ACHN (cell line): ENCODE results near the gene JPH3.

Source experiments
- DNase-seq: peaks from one replicate; pipeline ENCODE4 v3.0.0-alpha.2; 2015
- in situ Hi-C: cut with HindIII; loops from 2 replicates; pipeline ENCODE4 v1.10.0; 2017; ENCODE audit warnings: low sequenced_read_pairs, low pct_ligation_motif_present, low pct_unique_long_range_greater_than_20kb

JPH3 gene

GRCh38 chr16:87616556-87616955, 14.2 kb downstream of the JPH3 start:
- DNase-seq = no peak
- in situ Hi-C loops = loop anchor here (10.0 kb wide), 1 partner anchor 48 kb away; no protein-coding TSS in a partner anchor

GRCh38 chr16:87618216-87618615, 15.9 kb downstream of the JPH3 start:
- in situ Hi-C loops = loop anchor here (10.0 kb wide), 1 partner anchor 47 kb away; no protein-coding TSS in a partner anchor
- no peak for DNase-seq

DNA sequence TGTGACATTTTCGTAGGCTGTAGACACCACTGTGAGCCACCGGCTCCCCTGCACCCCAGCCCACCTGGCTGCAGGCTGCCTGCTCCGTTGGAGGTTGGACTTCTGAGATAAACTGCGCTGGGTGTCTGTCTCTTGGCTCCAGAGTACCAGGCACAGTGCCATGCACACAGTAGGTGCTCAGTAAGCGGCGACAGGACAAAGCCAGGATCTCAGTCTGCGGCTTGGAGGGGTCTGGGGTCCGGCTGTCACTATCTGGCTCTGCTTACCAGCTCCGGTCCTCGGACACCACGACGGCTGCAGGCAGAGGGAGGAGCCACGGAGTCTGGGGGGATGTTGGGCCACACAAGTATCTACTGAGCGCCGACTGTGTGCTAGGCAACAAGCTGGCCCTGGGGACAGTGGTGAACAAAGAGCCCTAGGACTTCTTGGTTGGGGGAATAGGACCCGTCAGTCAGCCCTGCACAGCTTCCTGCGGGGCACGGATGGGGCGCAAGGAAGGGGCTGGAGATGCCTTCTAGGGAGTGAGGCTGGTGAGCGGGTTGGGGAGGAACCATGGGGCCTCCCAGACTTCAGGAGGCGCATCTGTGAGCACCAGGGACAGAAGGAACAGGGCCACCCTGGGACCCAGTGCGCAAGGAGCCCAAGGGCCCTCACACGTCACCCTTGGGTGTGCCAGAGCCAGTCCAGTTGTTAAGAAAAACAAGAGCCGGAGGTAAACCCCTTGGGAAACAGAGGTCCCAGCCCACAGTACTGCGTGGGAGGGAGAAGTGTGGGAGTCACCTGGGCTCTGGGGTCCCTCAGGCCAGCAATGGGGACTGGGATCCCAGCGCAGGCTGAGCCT, 17.3 kb downstream of the JPH3 start:
- DNase-seq = no peak
- in situ Hi-C loops = loop anchor here (10.0 kb wide), 1 partner anchor 45 kb away; no protein-coding TSS in a partner anchor

- DNase-seq = no peak
- in situ Hi-C loops = no loop called here
Measured at GRCh38 chr16:87620201-87620495, 17.8 kb downstream of the JPH3 start.

GRCh38 chr16:87621550-87621829, 19.2 kb downstream of the JPH3 start:
- in situ Hi-C loops = no loop called here
- DNase-seq = no peak

GRCh38 chr16:87621976-87622713, 19.8 kb downstream of the JPH3 start:
- no peak for DNase-seq
- in situ Hi-C loops = no loop called here

DNA sequence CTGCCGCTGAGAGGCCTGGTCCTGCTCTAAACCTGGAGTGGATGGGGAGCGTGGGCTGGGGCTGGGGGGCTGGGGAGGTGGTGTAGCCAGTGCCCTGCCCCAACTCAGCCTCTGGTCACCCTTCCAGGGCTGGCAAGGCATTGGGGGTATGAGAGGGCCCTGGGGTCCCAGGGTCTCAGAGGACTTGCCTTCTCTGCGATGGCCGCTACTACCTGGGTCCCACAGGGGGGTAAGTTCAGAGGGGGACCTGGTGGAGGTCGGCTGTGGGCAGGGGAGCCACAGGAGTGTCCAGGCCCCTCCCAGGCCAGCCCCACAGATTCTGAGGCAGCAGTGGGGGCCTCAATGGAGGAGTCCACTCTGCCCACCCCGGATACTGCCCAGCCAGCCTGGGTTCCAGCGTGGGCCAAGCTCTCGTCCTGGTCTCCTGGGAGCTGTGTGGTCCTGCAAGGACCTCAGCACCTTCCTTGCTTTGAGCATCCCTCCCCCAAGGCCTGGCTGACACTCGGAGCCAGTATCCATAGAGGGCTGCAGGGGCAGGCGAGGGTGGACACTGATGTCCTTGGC, 20.5 kb downstream of the JPH3 start:
- in situ Hi-C loops = no loop called here
- no peak for DNase-seq

- in situ Hi-C loops = no loop called here
- DNase-seq = no peak
Measured at GRCh38 chr16:87625241-87625797, 23.0 kb downstream of the JPH3 start.

GRCh38 chr16:87626401-87626800, 24.1 kb downstream of the JPH3 start:
- in situ Hi-C loops = no loop called here
- DNase-seq = no peak

GRCh38 chr16:87626905-87627304, 24.6 kb downstream of the JPH3 start:
- DNase-seq = no peak
- in situ Hi-C loops = no loop called here

DNA sequence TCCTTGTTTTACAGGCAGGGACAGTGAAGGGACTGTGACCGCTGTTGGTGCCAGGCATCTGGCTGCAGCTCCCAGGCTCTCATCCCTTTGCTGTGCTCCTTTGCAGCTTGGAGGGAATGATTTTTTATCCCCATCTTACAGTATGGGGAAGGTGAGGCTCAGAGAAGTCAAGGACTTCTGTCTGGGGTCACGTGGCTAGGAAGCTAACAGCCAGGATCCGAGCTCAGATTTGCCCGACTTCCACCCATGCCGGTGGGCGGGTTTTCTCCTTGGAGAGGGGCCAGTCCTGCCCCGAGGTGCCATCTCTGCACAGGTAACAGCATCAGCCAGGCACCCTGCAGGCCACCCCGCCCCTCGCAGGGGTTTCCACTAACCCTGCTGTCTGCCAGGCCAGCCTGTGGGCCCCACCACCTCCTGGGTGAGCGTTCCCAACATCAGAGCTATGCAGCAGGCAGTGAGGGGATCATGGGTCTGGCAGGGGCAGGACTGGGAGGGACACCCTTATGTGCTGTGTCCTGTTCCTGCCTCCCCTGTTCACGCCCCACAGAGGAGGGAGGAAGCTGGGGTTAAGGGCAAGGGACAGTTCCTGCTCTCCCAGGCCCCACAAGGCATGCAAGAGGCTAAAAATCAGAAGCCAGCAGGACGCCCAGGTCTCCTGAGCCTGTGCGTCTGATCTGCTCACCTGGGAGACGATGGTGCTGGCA, 25.4 kb downstream of the JPH3 start:
- no peak for DNase-seq
- in situ Hi-C loops = no loop called here

DNA sequence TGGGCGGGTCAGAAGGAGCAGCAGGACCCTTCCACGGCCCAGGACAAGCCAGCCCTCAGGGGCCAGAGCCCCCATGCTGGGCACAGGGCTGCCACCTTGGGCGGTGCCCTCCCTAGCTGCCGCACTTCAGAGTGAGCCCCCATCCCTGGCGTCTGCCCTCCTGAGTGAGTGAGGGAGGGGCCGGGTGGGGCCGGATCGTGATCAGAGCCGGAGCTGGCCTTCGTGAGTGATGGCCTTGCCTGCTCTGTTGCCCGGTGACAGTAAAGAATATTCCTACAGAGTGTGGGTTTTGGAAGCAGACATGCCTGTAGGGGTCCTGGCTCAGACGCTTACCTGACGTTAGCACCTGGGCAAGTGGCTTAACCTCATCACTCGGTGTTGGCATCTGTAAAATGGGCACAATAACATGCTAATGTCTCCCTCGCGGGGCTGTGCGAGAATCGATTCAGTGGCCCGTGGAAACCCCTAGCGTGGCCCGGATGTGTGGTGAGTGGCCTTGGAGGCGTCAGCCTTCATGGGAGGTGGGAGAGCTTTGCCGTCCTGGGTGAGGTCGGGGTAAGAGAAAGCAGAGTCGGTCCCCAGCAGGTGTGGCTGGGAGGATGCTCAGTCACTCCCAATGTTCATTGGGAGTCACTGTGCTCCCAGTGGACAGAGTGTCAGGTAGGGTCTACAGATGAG, 26.1 kb downstream of the JPH3 start:
- no peak for DNase-seq
- in situ Hi-C loops = no loop called here

DNA sequence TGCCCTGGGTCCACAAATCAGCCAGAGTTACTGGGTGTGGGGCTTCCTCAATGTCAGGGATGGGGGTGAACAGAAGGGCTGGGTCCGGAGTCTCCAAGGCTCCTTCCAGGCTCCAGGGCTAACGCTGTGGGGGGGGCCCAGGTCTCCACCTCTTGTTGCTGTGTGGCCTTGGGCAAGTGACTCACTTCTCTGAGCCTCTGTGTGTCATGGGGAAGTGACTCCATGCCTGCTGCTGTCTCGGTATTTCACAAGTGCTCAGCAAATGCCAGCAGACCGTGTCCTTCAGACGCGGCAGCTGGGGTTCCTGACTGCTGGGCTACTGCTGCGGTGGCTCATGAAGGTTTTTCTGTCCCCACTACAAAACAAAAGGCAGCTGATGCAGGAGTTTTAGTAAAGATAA, 26.6 kb downstream of the JPH3 start:
- DNase-seq = peak; percentile 73
- in situ Hi-C loops = no loop called here

DNA sequence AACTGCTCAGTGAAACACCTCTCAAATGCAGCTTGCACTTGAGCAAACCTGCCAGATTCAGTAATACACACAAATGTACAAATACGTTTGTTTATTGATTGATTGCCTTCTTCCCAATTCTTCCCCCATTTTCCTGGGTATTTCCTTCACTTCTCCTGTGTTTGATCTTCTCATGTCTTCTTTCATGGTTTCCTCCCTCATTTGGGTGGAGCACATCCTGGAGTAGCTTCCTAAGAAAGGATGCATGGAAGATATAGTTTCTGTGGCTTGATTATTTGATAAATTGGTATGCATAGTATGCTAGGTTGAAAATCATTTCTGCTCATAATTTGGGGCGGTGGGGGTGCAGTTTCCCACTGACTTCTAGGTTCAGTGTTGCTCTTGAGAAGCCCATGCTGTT, 28.8 kb downstream of the JPH3 start:
- in situ Hi-C loops = no loop called here

DNA sequence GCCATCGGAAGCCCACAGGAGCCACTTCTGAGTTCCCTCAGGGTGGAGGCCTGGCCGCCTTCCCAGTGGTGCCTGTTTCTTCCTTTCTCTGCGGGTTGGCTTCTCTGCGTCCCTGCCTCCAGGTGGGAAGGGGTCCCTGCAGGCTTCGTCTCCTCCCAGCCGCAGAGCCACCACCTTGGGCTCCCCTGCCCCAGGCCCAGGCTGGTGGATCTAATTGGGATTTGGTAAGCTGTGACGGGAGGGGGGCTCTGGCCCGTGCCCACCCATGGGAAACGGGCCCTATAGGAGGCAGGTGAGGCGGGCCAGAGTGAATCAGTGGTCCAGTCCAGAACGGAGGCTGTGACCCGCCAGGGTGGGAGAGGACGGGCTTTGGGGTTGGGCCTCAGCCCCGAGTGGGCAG, 32.1 kb downstream of the JPH3 start:
- DNase-seq = no peak
- in situ Hi-C loops = no loop called here

More for the DNA sequence above, 28.8 kb downstream of the JPH3 start:
- no peak for DNase-seq

DNA sequence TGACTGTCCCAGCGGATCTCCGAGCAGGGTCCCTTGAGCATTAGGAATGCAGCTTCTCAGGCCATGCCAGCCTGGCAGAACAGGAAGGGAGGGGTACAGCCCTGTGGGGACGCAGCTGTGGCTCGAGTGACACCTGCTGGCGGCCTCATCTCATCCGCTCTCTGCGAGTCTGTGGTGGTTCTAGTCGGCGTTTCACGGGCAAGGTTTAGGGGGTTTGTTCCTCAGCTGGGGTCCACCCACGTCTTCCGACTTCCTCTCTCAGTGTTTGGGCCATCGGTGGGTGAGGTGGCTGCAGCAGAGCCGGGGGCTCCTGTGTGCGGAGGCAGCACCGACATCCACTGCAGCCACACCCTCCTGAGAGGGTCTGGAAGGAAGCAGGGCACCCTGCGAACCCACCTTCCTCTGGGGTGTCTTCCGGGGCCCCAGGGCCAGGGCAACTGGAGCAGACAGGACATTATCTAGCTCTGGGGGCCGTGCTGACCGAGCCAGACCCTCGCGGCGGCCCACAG, 33.3 kb downstream of the JPH3 start:
- in situ Hi-C loops = no loop called here
- DNase-seq = peak; percentile 71

DNA sequence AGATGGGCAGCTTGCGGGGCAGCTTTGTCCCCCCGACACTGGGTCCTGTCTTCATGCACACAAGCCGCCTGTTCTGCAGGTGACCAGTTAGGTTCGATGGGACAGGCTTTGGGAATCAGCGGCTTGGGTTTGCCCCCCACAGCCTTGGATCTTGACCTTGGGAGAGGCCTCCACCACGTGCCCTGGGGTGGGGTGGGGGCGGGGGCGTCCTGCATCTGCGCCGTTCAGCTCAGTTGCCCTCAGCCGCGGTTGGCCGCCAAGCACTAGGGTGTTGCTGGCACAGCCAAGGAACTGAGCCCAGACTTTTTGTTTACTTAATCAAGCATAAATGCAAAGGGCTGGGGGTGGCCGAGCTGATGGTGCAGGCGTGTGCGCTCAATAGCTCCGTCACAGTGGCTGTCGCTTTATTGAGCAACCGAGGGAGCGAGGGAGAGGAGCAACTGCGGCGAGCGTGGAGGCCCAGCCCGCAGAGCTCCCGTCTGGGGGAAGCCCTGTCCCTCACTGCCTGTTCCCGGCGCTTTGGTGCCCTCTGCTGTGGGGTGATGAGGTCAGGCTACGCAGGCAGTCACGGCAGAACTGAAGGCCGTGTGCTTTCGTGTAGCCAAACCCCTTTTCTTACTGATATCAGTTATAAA, 33.9 kb downstream of the JPH3 start:
- in situ Hi-C loops = no loop called here
- peak; percentile 89 for DNase-seq

GRCh38 chr16:87636741-87637140, 34.4 kb downstream of the JPH3 start:
- no peak for DNase-seq
- in situ Hi-C loops = no loop called here
